ENCODE measurements around the gene TFEB.

- TF ChIP-seq, protein P1, sequence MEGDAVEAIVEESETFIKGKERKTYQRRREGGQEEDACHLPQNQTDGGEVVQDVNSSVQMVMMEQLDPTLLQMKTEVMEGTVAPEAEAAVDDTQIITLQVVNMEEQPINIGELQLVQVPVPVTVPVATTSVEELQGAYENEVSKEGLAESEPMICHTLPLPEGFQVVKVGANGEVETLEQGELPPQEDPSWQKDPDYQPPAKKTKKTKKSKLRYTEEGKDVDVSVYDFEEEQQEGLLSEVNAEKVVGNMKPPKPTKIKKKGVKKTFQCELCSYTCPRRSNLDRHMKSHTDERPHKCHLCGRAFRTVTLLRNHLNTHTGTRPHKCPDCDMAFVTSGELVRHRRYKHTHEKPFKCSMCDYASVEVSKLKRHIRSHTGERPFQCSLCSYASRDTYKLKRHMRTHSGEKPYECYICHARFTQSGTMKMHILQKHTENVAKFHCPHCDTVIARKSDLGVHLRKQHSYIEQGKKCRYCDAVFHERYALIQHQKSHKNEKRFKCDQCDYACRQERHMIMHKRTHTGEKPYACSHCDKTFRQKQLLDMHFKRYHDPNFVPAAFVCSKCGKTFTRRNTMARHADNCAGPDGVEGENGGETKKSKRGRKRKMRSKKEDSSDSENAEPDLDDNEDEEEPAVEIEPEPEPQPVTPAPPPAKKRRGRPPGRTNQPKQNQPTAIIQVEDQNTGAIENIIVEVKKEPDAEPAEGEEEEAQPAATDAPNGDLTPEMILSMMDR (IDR thresholded peaks at IDR 0.05; ENCODE audit: low read depth, low read length, poor library complexity, severe bottlenecking), result no peak
- no peak for TF ChIP-seq EZH2phosphoT487 (IDR thresholded peaks at IDR 0.05; ENCODE audit: borderline replicate concordance, low read length)
Observed at GRCh38 chr6:41645007-41645618, 90.3 kb downstream of the TFEB start.

All from DOHH2 (cell line).